Right atrium auricular region (tissue), 2 donors: ENCODE data around the gene NSD1. TPM values are rescaled to one million over a fixed set of nuclear protein-coding genes. Genes with fewer than 3 reads are reported as not detected.

Experiments used
- DNase-seq: peaks from one replicate; pipeline ENCODE4 v3.0.0-alpha.2; 2019; ENCODE audit warnings: low spot score
- H3K27ac ChIP-seq, 2 donors: fragments of 200-600 bp; sonication (generic); 1 replicate in 1 of 2; 2 replicates in 1 of 2; pipeline ENCODE4 v1.5.1; 2016 to 2019
- H3K27me3 ChIP-seq, 2 donors: fragments of 200-600 bp; sonication (generic); one replicate each; pipeline versions ENCODE4 v1.5.1 to v1.6.0; 2017 to 2019
- H3K36me3 ChIP-seq: fragments of 200-600 bp; sonication (generic); one replicate; pipeline ENCODE4 v1.5.1; 2016
- H3K4me1 ChIP-seq, 2 donors: fragments of 200-600 bp; sonication (generic); one replicate each; pipeline versions ENCODE4 v1.5.1 to v1.6.0; 2017 to 2019
- H3K4me3 ChIP-seq, 2 donors: fragments of 200-600 bp; sonication (generic); 1 replicate in 1 of 2; 2 replicates in 1 of 2; pipeline ENCODE4 v1.5.1; 2017 to 2019; ENCODE audit warnings: mild to moderate bottlenecking in 1 of 2, moderate library complexity in 1 of 2
- H3K9me3 ChIP-seq, 2 donors: fragments of 200-600 bp; sonication (generic); one replicate each; pipeline ENCODE4 v1.5.1; 2019
- total RNA-seq, 2 donors: library from RNA; depleted of rRNA; stranded (reverse); fragments of >200 nt; gene quantifications; one replicate each; pipeline ENCODE4 v1.1.0, GENCODE V29; 2016
- TF ChIP-seq, protein P1 (sequence below), 2 donors: fragments of 200-600 bp; sonication (generic); IDR thresholded peaks; one replicate each; pipeline ENCODE4 v1.5.1; 2019; ENCODE audit warnings: antibody characterized with exemption in 2 of 2

Gene NSD1
- total RNA-seq, 2 donors from 2014 or later: 25.4 to 26.7 TPM

DNA sequence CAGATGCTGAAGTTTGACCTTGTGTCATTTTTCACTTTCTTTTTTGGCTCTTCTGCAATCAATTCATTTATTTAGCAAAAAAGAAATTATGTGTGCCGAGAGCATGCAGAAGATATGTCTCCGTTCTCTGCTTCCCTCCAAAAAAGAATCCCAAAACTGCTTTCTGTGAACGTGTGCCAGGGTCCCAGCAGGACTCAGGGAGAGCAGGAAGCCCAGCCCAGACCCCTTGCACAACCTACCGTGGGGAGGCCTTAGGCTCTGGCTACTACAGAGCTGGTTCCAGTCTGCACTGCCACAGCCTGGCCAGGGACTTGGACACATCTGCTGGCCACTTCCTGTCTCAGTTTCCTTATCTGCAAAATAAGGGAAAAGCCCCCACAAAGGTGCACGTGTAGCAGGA, 44.4 kb upstream of the NSD1 start:
- Histone ChIP-seq H3K4me3 (no peak overlapping the region), H3K36me3 (no peaks in the 10 kb centered on the region), H3K9me3 (no peaks in the 10 kb centered on the region), H3K4me1 (peaks cover 0 to 25% of the 10 kb centered on the region in 2 donors), H3K27ac (no peak overlapping the region), H3K27me3 (no peaks in the 10 kb centered on the region)
- DNase-seq: peak; percentile 66
- TF ChIP-seq, protein P1, sequence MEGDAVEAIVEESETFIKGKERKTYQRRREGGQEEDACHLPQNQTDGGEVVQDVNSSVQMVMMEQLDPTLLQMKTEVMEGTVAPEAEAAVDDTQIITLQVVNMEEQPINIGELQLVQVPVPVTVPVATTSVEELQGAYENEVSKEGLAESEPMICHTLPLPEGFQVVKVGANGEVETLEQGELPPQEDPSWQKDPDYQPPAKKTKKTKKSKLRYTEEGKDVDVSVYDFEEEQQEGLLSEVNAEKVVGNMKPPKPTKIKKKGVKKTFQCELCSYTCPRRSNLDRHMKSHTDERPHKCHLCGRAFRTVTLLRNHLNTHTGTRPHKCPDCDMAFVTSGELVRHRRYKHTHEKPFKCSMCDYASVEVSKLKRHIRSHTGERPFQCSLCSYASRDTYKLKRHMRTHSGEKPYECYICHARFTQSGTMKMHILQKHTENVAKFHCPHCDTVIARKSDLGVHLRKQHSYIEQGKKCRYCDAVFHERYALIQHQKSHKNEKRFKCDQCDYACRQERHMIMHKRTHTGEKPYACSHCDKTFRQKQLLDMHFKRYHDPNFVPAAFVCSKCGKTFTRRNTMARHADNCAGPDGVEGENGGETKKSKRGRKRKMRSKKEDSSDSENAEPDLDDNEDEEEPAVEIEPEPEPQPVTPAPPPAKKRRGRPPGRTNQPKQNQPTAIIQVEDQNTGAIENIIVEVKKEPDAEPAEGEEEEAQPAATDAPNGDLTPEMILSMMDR (IDR thresholded peaks at IDR 0.05): no peak

DNA sequence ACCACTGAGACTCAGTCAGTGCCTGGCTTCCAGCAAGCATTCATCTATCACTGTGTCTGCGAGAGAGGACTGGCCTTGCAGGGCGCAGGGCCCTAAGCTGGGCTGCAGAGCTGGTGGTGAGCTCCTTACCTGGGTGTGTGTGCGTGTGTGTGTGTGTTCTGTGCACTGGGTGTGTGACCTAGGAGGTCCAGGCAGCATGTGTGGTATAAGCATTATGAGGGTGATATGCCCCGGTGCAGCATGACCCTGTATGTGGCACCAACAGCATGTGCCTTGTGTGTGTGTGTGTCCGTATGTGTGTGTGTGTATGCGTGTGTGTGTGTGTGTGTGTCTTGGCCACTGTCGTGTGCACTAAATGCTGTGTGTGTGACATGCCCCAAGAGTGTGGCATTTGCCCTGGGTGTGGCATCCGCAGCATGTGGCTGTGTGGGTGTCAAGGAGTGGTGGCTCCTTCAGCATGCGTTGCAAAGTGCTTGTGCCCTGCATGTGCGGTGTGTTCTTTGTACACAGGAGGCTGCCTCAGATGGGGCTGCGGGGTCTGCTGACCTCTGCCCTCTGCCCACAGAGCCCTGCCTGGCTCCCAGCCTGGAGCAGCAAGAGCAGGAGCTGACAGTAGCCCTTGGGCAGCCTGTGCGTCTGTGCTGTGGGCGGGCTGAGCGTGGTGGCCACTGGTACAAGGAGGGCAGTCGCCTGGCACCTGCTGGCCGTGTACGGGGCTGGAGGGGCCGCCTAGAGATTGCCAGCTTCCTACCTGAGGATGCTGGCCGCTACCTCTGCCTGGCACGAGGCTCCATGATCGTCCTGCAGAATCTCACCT, 43.5 kb upstream of the NSD1 start:
- Histone ChIP-seq H3K9me3 (no peaks in the 10 kb centered on the region), H3K4me3 (no peak overlapping the region), H3K27ac (no peak overlapping the region), H3K4me1 (peaks cover 0 to 34% of the 10 kb centered on the region in 2 donors), H3K27me3 (no peaks in the 10 kb centered on the region), H3K36me3 (no peaks in the 10 kb centered on the region)
- TF ChIP-seq, protein P1 (IDR thresholded peaks at IDR 0.05): no peak
- no peak for DNase-seq

DNA sequence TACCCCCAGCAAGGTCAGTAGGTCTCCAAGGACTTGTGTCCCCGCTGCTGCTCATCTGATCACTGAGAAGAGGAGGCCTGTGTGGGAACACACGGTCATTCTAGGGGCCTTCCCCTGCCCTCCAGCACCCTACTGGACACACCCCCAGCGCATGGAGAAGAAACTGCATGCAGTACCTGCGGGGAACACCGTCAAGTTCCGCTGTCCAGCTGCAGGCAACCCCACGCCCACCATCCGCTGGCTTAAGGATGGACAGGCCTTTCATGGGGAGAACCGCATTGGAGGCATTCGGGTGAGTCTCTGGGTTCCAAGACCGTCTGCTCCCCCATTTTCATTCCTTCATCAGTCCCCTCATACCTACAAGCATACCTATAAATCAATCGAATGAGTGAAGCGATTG, 42.8 kb upstream of the NSD1 start:
- Histone ChIP-seq H3K27ac (no peak overlapping the region), H3K4me1 (peaks cover 0 to 42% of the 10 kb centered on the region in 2 donors), H3K36me3 (no peaks in the 10 kb centered on the region), H3K9me3 (no peaks in the 10 kb centered on the region), H3K4me3 (no peak overlapping the region), H3K27me3 (no peaks in the 10 kb centered on the region)
- DNase-seq: no peak
- TF ChIP-seq, protein P1 (IDR thresholded peaks at IDR 0.05): no peak

DNA sequence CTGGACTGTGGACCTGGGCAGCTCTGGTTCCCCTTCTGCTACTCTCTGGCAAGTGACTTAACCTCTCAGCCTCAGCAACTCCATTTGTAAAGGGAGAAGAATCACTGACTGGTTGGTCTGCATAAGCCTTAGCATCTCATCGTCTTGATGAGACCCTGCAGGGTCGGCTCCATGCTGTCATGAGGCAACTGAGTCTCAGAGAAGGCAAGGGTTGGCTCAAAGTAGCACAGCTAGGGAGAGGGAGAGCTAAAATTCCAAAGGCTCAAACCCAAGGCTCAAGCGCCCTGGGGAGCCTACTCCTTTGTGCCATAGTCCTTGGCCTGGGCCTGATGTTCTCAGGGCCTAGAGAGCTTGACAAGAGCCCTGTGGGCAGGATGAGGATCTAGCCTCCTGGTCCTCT, 42.3 kb upstream of the NSD1 start:
- DNase-seq: no peak
- H3K36me3 ChIP-seq: no peaks in the 10 kb centered on the region
- no peaks in the 10 kb centered on the region for H3K9me3 ChIP-seq
- TF ChIP-seq, protein P1 (IDR thresholded peaks at IDR 0.05): no peak
- no peak overlapping the region for H3K27ac ChIP-seq
- H3K4me3 ChIP-seq: no peak overlapping the region
- peaks cover 0 to 43% of the 10 kb centered on the region in 2 donors for H3K4me1 ChIP-seq
- H3K27me3 ChIP-seq: no peaks in the 10 kb centered on the region

DNA sequence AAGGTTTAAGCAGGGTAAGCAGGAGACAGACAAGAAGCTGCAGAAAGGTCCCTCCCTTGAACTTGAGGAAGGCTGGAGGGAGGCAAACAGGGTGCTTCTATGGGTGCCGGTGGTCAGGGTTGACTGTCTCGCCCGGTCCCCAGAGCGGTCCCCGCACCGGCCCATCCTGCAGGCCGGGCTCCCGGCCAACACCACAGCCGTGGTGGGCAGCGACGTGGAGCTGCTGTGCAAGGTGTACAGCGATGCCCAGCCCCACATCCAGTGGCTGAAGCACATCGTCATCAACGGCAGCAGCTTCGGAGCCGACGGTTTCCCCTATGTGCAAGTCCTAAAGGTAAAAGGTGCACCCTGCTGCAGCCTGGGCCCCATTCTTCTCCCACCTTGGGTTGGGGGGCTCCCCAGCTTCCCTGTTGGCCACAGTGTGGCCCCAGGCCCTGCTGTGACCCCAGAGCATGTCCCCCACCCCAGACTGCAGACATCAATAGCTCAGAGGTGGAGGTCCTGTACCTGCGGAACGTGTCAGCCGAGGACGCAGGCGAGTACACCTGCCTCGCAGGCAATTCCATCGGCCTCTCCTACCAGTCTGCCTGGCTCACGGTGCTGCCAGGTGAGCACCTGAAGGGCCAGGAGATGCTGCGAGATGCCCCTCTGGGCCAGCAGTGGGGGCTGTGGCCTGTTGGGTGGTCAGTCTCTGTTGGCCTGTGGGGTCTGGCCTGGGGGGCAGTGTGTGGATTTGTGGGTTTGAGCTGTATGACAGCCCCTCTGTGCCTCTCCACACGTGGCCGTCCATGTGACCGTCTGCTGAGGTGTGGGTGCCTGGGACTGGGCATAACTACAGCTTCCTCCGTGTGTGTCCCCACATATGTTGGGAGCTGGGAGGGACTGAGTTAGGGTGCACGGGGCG, 41.1 kb upstream of the NSD1 start:
- TF ChIP-seq, protein P1 (IDR thresholded peaks at IDR 0.05): no peak
- Histone ChIP-seq H3K4me3 (no peak overlapping the region), H3K36me3 (no peaks in the 10 kb centered on the region), H3K4me1 (peaks cover 0 to 34% of the 10 kb centered on the region in 2 donors), H3K9me3 (no peaks in the 10 kb centered on the region), H3K27ac (no peak overlapping the region), H3K27me3 (no peaks in the 10 kb centered on the region)
- DNase-seq: no peak
